ENCODE measurements around the gene EFHC1.

DNA sequence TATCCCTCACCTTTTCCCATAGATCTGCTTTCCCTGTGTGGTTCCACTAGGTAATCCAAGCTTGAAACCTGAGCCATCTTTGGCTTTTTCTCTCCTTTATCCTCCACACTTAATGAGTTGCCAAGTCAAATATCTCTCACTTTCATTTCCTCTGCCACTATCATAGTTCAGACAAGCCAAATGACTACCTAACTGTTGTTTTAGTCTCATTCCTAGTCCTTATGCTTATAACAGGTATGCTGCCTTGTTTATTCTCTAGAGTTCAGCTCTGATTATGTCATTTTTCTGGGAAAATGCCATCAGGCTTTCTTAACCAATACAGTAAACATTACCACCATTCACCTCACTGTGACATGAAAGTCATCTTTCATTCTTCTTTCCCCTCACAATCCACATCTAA is 6.5 kb downstream of the EFHC1 start:
- TF ChIP-seq, protein P1, sequence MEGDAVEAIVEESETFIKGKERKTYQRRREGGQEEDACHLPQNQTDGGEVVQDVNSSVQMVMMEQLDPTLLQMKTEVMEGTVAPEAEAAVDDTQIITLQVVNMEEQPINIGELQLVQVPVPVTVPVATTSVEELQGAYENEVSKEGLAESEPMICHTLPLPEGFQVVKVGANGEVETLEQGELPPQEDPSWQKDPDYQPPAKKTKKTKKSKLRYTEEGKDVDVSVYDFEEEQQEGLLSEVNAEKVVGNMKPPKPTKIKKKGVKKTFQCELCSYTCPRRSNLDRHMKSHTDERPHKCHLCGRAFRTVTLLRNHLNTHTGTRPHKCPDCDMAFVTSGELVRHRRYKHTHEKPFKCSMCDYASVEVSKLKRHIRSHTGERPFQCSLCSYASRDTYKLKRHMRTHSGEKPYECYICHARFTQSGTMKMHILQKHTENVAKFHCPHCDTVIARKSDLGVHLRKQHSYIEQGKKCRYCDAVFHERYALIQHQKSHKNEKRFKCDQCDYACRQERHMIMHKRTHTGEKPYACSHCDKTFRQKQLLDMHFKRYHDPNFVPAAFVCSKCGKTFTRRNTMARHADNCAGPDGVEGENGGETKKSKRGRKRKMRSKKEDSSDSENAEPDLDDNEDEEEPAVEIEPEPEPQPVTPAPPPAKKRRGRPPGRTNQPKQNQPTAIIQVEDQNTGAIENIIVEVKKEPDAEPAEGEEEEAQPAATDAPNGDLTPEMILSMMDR (conservative IDR thresholded peaks at IDR 0.05; ENCODE audit: low read length): no peak
- no peak for TF ChIP-seq EZH2phosphoT487 (IDR thresholded peaks at IDR 0.05; ENCODE audit: borderline replicate concordance)

Measured in Loucy (cell line).